Omental fat pad (tissue), 4 donors: ENCODE measurements around the gene CTF1. TPM values are rescaled to one million over a fixed set of nuclear protein-coding genes. Genes with fewer than 3 reads are reported as not detected.

Experiments
- ATAC-seq: fragments of 150-250 bp; one replicate; pipeline ENCODE4 v1.9.1; 2016; ENCODE audit warnings: mild to moderate bottlenecking, moderate library complexity; ENCODE audit not compliant: low FRiP score
- DNase-seq: peaks from one replicate; pipeline ENCODE4 v3.0.0-alpha.2; 2019; ENCODE audit warnings: low spot score
- total RNA-seq, 4 donors: library from RNA; depleted of rRNA; stranded (reverse); fragments of >200 nt; gene quantifications; one replicate each; pipeline ENCODE4 v1.1.0, GENCODE V29; 2016
- TF ChIP-seq, protein P1 (sequence below), 3 donors: fragments of 450-650 bp; IDR thresholded peaks; one replicate each; pipeline ENCODE4 v1.5.1; 2016 to 2017; ENCODE audit warnings: antibody characterized with exemption in 3 of 3, mild to moderate bottlenecking in 3 of 3, moderate library complexity in 2 of 3

Gene CTF1
- total RNA-seq, 4 donors from 2014 or later: 1.7 to 3.5 (median 2.3) TPM

DNA sequence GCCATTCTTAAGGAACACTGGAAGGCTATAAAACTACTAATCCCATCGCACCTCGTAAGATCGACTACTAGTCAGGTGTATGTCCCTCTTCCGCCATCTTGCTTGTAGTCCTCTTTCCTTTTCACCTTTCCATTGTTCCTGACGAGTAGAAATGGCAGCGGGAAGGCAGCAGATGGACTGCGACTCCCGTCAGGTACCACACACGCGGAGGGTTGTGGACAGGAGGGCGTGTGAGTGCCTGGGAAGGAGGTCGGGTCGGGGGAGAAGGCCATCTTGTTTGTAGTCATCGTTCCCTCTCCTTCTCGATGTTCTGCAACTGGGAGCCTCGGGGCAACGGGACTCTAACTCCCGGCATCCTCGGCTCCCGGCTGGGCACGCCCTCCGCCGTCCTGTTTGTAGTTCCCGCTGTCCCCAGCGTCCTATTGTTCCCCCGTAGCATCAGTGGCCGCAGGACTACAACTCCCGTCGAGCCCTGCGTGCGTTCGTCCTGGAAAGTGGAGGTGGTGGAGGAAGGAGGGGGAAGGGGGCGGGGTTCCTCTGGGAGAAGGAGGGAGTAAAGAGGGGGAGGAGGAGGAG lies 26.6 kb downstream of the CTF1 start:
- TF ChIP-seq, protein P1, sequence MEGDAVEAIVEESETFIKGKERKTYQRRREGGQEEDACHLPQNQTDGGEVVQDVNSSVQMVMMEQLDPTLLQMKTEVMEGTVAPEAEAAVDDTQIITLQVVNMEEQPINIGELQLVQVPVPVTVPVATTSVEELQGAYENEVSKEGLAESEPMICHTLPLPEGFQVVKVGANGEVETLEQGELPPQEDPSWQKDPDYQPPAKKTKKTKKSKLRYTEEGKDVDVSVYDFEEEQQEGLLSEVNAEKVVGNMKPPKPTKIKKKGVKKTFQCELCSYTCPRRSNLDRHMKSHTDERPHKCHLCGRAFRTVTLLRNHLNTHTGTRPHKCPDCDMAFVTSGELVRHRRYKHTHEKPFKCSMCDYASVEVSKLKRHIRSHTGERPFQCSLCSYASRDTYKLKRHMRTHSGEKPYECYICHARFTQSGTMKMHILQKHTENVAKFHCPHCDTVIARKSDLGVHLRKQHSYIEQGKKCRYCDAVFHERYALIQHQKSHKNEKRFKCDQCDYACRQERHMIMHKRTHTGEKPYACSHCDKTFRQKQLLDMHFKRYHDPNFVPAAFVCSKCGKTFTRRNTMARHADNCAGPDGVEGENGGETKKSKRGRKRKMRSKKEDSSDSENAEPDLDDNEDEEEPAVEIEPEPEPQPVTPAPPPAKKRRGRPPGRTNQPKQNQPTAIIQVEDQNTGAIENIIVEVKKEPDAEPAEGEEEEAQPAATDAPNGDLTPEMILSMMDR (IDR thresholded peaks at IDR 0.05): no peak
- ATAC-seq: peak; percentile 83

GRCh38 chr16:30923554-30924075 lies 27.2 kb downstream of the CTF1 start, which contains the start of gene FBXL19:
TSS of gene FBXL19 (plus strand) at chr16:30923572. CDS start at chr16:30925755, 2,183 bp downstream.
- TF ChIP-seq, protein P1 (IDR thresholded peaks at IDR 0.05): no peak
- ATAC-seq: no peak
- DNase-seq: no peak

More for the DNA sequence above, 26.6 kb downstream of the CTF1 start:
- DNase-seq: peak; percentile 91

DNA sequence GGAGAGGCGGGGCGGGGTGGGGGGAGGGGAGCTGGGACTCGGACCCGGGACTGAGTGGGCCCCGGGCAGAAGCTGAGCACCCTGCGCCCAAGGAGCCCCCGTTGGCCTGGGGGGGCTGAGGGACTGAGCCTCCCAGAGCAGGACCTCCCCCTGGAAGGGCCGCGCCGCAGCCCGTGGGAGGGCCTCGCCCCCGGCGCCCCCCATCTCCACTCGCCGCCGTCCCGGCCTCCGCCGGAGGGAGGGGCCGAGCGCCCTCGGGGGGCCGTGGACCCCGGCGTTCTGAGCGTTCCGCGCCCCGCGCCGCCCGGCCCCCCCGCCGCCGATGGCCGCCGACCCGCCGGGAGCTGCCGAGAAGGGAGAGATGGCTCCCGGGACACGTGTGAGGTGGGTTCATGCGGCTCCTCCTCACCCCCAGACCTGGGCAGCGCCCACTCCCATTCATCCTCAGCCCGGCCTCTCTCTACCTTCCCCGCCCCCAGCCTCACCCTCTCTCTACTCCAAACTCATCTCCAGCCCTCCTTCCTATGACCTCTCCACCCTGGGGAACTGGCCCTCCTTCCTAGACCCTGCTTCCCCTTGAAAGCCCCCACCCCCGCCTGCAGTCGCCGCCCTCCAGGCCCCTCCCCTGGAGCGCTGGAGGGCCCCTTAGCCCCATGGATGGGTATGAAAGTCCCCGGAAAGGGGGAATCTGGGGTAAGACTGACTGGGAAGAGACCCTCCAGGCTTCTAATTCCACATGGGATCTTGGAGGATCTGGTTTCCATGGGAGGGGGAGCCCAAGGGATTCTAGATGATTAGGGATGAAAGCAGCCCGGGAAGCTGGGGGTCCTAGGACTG lies 27.9 kb downstream of the CTF1 start:
- TF ChIP-seq, protein P1 (IDR thresholded peaks at IDR 0.05): no peak
- no peak for ATAC-seq
- DNase-seq: no peak

GRCh38 chr16:30924913-30925631 lies 28.7 kb downstream of the CTF1 start:
- no peak for DNase-seq
- ATAC-seq: no peak
- TF ChIP-seq, protein P1 (IDR thresholded peaks at IDR 0.05): no peak

DNA sequence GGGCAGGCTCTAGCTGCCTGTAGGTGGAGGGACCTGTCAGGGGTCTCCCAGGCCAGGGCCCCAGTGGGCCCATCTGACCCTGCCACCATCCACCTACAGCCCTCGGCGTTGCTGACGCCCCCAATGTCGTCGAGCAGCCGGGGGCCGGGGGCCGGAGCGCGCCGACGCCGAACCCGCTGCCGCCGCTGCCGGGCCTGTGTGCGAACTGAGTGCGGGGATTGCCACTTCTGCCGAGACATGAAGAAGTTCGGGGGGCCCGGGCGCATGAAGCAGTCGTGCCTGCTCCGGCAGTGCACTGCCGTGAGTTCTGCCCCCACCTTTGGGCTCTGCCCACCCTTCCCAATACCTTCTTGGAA lies 29.2 kb downstream of the CTF1 start:
- DNase-seq (no peak), ATAC-seq (no peak)
- TF ChIP-seq, protein P1 (IDR thresholded peaks at IDR 0.05): no peak

DNA sequence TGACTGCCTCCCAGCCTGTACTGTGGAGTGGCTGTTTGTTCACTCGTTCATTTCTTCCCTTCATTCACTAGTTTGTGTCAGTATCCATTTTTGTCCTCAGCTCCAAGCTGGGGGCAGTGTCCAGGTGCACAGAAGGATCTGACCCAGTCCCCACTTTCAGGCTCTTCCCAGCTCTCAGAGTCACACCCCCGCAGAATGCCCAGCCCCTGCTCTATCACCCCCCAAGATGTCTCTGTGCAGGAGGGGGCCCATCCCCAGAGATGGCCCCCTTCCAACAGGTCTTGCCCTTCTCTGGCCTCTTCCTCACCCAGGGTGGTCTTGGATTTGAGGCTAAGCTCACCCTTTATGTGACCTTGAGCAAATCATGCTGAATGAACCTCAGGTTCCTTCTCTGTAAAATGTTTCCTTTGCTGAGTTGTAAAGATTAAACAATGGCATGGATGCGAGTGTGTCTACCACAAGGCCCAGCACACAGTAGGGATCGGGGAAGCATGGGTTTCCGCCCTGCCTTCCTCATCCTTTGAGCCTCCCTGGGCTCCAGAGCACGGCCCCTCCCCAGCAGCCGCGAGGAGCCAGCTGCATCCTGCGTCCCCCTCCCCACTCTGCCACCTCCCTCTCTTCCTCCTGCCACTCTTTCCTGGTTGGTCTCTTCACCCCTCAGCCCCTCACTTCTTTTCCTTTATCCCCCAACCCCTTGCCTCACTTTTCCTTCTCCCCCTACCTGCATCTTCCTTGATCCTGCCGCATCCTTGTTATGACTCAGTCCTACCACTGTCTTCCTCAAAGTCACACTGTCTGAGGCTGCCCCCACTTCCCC lies 29.8 kb downstream of the CTF1 start:
- ATAC-seq: no peak

More for the DNA sequence above, 29.8 kb downstream of the CTF1 start:
- DNase-seq: no peak
- TF ChIP-seq, protein P1 (IDR thresholded peaks at IDR 0.05): no peak
